ENCODE results near the gene PDE6B.

DNA sequence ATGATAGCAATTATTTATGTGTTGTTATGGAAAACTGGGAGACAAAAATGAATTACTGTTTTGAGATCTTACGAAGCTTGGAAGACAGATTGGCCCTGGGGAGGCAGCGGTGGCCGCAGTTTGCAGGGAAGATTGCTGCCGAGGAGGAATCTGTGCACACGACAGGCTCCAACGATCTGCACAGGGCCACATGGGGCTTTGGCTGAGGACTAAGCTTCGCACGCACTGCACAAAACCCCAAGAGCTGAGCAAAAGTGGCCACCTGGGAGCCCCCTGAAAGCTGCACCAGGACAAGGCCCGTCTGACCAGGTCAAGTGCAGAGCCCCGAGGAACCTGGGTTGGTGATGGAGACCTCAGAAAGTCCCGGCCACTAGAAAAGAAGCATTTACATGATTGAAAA lies 5.2 kb upstream of the PDE6B start:
- TF ChIP-seq, protein P1, sequence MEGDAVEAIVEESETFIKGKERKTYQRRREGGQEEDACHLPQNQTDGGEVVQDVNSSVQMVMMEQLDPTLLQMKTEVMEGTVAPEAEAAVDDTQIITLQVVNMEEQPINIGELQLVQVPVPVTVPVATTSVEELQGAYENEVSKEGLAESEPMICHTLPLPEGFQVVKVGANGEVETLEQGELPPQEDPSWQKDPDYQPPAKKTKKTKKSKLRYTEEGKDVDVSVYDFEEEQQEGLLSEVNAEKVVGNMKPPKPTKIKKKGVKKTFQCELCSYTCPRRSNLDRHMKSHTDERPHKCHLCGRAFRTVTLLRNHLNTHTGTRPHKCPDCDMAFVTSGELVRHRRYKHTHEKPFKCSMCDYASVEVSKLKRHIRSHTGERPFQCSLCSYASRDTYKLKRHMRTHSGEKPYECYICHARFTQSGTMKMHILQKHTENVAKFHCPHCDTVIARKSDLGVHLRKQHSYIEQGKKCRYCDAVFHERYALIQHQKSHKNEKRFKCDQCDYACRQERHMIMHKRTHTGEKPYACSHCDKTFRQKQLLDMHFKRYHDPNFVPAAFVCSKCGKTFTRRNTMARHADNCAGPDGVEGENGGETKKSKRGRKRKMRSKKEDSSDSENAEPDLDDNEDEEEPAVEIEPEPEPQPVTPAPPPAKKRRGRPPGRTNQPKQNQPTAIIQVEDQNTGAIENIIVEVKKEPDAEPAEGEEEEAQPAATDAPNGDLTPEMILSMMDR (IDR thresholded peaks at IDR 0.05), result no peak
- TF ChIP-seq POLR2A (IDR thresholded peaks at IDR 0.05), result no peak

Measured in thyroid gland (tissue), 4 donors.